Thymus (tissue), 11 donors: Measurements from ENCODE around the gene TAF6. TPM values are rescaled to one million over a fixed set of nuclear protein-coding genes. Genes with fewer than 3 reads are reported as not detected.
"Not testable (repeated sequence)": the region's sequence is repeated elsewhere in the genome, so short reads cannot be mapped to it uniquely, and the experiment has no call there.

Source experiments
- DNase-seq, 9 donors: peaks; one replicate each; pipeline ENCODE4 v3.0.0-alpha.2; 2013; ENCODE audit warnings: low spot score in 9 of 9, low read depth in 6 of 9, missing footprints in 1 of 9
- H3K27ac ChIP-seq, 2 donors: one replicate each; pipeline ENCODE4 v1.5.1; 2013; ENCODE audit warnings: control low read depth in 1 of 2, low read depth in 1 of 2, low read length in 1 of 2, mild to moderate bottlenecking in 1 of 2, moderate library complexity in 1 of 2
- H3K27me3 ChIP-seq, 2 donors: one replicate each; pipeline ENCODE4 v1.5.1; 2013; ENCODE audit warnings: low read length in 1 of 2; ENCODE audit not compliant: control insufficient read depth in 2 of 2, insufficient read depth in 1 of 2
- H3K36me3 ChIP-seq, 2 donors: one replicate each; pipeline ENCODE4 v1.5.1; 2013; ENCODE audit warnings: low read length in 1 of 2, mild to moderate bottlenecking in 1 of 2, moderate library complexity in 1 of 2; ENCODE audit not compliant: control insufficient read depth in 2 of 2, insufficient read depth in 2 of 2
- H3K4me1 ChIP-seq, 2 donors: one replicate each; pipeline ENCODE4 v1.5.1; 2013; ENCODE audit warnings: low read length in 2 of 2; ENCODE audit not compliant: control insufficient read depth in 2 of 2, insufficient read depth in 2 of 2
- H3K4me3 ChIP-seq, 2 donors: one replicate each; pipeline ENCODE4 v1.5.1; 2013; ENCODE audit warnings: low read length in 2 of 2, control low read depth in 1 of 2, mild to moderate bottlenecking in 1 of 2
- H3K9me3 ChIP-seq, 2 donors: one replicate each; pipeline ENCODE4 v1.5.1; 2013; ENCODE audit warnings: low read length in 1 of 2, mild to moderate bottlenecking in 1 of 2; ENCODE audit not compliant: control insufficient read depth in 2 of 2, insufficient read depth in 1 of 2
- WGBS: extraction: QIAGEN DNeasy Blood & Tissue Kit; methylation state at CpG from one replicate; pipeline ENCODE4 v1.1.7; 2013; 5-methylcytosine and 5-hydroxymethylcytosine counted together
- polyA plus RNA-seq: library from polyadenylated mRNA; stranded (reverse); fragments of 200-250 nt; gene quantifications from one replicate; pipeline ENCODE4 v1.2.3, GENCODE V29; 2013
- total RNA-seq: library from RNA; stranded (reverse); fragments of 120-200 nt; gene quantifications from one replicate; pipeline ENCODE4 v1.2.4, GENCODE V29; 2013
- donor health status: healthy.

Gene TAF6
- total and polyA plus RNA-seq, 2 donors: 10.2 to 25.7 TPM

DNA sequence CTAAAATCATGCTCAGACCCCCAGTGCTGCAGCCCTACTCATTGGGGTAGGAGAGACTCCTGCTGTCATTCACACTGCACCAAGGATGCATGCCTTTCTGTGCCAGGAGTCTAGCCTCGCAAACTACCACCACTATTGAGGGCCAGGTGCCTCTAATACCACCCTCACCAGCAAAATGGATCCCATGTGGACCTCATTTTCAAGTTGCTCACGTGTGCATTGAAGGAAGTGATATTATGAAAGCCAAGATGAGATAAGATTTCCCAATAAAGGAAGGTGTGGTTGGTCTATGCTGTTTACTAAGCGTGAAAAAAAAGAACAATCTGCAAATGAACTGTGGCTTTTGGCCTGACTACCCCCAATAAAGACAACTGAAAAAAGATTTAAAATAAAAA, 22.4 kb upstream of the TAF6 start:
- H3K4me1 ChIP-seq: peaks cover 4 to 15% of the 10 kb centered on the region in 2 donors
- H3K27me3 ChIP-seq: no peaks in the 10 kb centered on the region
- H3K36me3 ChIP-seq: no peaks in the 10 kb centered on the region
- no peak for DNase-seq
- H3K27ac ChIP-seq: no peak overlapping the region
- no peak overlapping the region for H3K4me3 ChIP-seq
- 65% methylated on average over 3 of the region's 3 CpGs for WGBS
- no peaks in the 10 kb centered on the region for H3K9me3 ChIP-seq

DNA sequence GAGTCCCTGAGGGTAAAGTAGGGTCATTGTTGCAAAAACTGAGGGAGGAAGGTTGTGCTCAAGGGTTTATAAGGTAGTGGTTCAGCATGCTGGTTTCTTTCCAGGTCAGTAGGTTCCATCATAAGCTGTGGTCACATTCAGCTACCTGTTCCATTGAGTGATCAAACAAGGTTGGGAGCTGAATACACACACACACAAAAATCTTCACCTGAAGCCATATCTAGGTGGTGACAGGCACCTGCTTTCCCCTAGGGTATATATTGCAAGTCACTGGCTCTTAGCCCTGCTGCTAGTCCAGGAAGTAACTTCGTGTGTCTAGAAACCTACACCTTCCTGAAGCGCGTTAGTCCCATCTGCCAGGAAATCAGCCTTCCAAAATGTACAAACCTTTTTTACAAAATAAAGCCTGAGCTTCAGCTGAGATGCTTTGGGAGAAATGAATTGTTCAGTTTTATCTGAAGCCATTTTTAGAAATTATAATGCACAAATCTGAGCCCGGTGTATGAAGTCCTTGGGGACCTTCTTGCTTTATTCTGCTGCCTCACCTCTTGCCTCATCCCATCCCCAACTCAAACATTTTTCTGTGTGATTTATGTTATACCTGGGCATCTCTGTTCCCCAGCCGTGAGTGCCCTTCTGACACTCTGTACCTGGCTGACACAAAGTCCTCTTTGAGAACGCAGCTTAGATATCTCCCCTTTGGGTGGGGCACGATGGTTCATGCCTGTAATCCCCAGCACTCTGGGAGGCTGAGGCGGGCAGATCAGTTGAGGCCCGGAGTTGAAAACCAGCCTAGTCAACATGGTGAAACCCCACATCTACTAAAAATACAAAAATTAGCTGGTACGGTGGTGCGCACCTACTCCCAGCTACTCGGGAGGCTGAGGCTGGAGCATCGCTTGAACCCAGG, 18.9 kb upstream of the TAF6 start:
- Histone ChIP-seq H3K4me1 (peaks cover 4 to 16% of the 10 kb centered on the region in 2 donors), H3K27ac (peak overlapping the region; percentile 46 to 72), H3K4me3 (no peak overlapping the region), H3K36me3 (no peaks in the 10 kb centered on the region), H3K9me3 (no peaks in the 10 kb centered on the region), H3K27me3 (no peaks in the 10 kb centered on the region)
- peak in 2 of 9 donors; percentile 33 to 64 for DNase-seq
- WGBS: 75% methylated on average over 13 of the region's 13 CpGs

DNA sequence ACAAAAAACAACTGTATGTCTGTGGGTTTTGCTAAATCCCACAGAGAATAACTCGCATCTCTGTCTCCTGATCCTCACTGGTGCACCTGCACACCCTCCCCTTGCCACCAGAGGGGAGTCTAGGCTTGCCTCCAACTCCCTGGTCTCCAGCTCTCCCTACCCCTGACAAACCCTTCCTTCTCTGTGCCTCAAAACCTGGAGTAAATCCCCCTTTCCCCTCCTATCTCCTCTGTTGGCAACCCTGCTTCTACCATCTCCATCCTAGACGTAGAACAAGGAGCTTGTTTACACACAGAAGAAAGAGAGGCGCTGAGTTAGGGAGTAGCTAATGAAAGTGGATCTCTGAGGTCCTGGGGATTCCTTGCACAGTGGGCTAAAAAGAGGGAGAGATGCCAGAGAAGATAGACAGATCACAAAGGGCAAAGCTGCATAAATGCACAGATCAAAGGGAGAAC, 13.6 kb upstream of the TAF6 start:
- Histone ChIP-seq H3K9me3 (no peaks in the 10 kb centered on the region), H3K27me3 (no peaks in the 10 kb centered on the region), H3K27ac (no peak overlapping the region), H3K36me3 (no peaks in the 10 kb centered on the region), H3K4me3 (no peak overlapping the region), H3K4me1 (peaks cover 8 to 36% of the 10 kb centered on the region in 2 donors)
- peak in 6 of 9 donors; percentile 65 to 88 (median 70) for DNase-seq
- 44% methylated on average over 3 of the region's 3 CpGs for WGBS

DNA sequence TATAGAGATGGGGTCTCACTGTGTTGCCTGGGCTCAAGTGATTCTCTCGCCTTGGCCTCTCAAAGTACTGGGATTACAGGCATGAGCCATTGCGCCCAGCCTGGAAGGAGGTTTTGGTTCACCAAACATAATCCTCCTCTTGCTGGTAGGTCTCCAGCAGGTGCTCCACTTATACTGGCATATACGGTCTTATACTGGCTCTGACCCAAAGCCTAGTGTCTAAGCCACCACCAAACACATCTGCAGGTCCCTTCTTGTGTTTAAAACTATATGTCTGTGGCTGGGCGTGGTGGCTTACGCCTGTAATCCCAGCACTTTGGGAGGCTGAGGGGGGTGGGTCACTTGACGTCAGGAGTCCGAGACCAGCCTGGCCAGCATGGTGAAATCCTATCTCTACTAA, 13.0 kb upstream of the TAF6 start:
- no peaks in the 10 kb centered on the region for H3K27me3 ChIP-seq
- H3K4me3 ChIP-seq: no peak overlapping the region
- 79% methylated on average over 7 of the region's 7 CpGs for whole genome bisulfite sequencing
- DNase-seq: no peak
- no peak overlapping the region for H3K27ac ChIP-seq
- peaks cover 8 to 35% of the 10 kb centered on the region in 2 donors for H3K4me1 ChIP-seq
- H3K36me3 ChIP-seq: no peaks in the 10 kb centered on the region
- H3K9me3 ChIP-seq: no peaks in the 10 kb centered on the region

DNA sequence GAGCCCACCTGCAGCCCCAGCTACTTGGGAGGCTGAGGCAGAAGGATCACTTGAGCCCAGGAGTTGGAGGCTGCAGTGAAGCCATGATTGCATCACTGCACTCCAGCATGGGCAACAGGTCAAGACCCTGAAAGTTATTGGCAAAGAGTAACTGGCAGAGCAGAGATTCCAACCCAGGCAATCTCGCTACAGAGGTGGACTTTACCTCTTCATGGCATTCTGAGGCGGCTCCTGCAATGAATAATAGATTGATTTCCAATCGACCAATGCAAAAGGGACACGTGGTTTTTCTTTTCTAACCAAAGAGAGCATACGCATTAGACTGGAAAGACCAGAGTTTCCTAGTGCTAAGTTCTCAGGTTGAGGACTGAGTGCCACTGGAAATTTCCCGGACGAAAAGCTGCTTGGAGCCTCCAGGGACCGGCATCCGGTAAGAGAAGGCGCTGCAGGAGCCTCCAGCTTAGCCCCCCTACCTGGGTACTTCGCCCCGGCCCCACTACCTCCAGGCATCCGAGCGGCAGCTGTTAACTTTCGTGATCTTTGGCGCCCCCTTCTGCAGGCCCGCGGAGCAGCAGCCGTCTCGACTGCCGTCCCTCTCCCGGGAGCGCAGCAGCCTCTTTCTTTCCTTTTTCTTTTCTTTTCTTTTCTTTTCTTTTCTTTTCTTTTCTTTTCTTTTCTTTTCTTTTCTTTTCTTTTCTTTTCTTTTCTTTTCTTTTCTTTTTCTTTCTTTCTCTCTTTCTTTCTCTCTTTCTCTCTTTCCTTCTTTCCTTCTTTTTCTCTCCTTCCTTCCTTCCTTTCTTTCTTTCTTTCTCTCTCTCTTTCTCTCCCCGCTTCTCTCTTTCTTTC, 11.7 kb upstream of the TAF6 start:
- Histone ChIP-seq H3K4me1 (peaks cover 8 to 40% of the 10 kb centered on the region in 2 donors), H3K4me3 (no peak overlapping the region), H3K9me3 (no peaks in the 10 kb centered on the region), H3K36me3 (no peaks in the 10 kb centered on the region), H3K27ac (peak overlapping the region in 1 of 2 donors; percentile 18), H3K27me3 (no peaks in the 10 kb centered on the region)
- peak in 8 of 9 donors; percentile 58 to 88 (median 80) for DNase-seq
- WGBS: 16% methylated on average over 24 of the region's 24 CpGs

DNA sequence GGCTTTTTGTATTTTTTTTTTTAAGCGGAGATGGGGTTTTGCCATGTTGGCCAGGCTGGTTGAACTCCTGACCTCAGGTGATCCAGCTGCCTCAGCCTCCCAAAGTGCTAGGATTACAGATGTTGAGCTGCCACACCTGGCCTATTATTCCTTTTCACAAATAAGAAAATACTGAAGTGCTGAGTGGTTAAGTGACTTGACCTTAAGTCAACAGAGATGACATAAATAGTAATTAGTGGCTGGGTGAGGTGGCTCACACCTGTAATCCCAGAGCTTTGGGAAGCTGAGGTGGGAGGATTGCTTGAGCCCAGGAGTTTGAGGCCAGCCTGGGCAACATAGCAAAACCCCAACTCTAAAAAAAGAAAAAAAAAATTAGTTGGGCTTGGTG, 11.1 kb upstream of the TAF6 start:
- not testable (repeated sequence) for H3K4me3 ChIP-seq, H3K27ac ChIP-seq, H3K36me3 ChIP-seq, H3K9me3 ChIP-seq, DNase-seq, H3K27me3 ChIP-seq
- peaks cover 11 to 47% of the 10 kb centered on the region in 2 donors for H3K4me1 ChIP-seq
- WGBS: 96% methylated on average over 1 of the region's 1 CpG

DNA sequence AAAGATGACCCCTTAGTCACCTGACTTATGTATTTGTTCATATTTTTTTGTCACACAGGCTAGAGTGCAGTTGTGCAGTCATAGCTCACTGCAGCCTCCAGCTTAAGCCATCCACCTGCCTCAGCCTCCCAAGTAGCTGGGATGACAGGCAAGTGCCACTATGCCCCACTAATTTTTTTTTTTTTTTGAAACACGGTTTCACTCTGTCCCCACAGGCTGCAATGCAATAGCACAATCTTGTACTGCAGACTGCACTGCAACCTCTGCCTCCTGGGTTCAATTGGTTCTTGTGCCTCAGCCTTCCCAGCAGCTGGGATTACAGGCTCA, 9.4 kb upstream of the TAF6 start:
- Histone ChIP-seq H3K27me3 (no peaks in the 10 kb centered on the region), H3K4me3 (no peak overlapping the region), H3K9me3 (no peaks in the 10 kb centered on the region), H3K36me3 (peaks cover 5 to 7% of the 10 kb centered on the region in 2 donors), H3K27ac (peak overlapping the region in 1 of 2 donors; percentile 95), H3K4me1 (peaks cover 11 to 54% of the 10 kb centered on the region in 2 donors)
- DNase-seq: no peak
- 83% methylated on average over 1 of the region's 1 CpG for WGBS

DNA sequence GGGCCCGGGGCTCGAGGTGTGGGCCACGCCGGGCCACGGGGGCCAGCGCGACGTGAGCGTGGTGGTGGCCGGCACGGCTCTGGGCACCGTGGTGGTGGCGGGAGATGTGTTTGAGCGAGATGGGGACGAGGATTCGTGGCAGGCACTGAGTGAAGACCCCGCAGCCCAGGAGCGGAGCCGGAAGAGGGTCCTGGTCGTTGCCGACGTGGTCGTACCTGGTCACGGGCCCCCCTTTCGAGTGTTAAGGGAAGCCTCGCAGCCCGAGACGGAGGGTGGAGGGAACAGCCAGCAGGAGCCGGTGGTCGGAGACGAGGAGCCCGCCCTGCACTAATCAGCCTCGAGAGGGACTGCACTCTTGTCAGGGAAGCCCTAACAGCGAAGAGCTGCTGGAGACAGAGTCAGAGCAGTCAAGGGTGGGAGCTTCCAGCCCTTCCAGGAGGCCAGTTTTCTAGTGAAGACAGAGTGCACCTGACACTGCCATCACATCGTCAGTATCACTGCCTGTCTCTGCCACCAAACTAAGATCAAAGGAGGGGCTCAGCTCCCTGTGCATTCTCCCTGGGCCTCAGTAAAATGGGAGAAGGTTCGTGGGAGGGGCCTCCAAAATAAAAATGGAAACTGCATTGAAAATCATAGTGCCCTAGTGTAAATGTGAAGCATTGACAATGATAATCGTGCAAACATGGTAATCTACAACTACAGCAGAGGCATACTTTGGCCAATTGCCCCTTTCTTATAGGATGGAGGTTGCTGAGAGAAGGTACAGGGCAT, 8.9 kb upstream of the TAF6 start:
- 4% methylated on average over 37 of the region's 37 CpGs for WGBS
- peak in 6 of 9 donors; percentile 33 to 73 (median 40) for DNase-seq
- Histone ChIP-seq H3K27ac (peak overlapping the region; percentile 95 to 100), H3K9me3 (no peaks in the 10 kb centered on the region), H3K27me3 (no peaks in the 10 kb centered on the region), H3K4me3 (peak overlapping the region; percentile 71 to 92), H3K4me1 (peaks cover 11 to 53% of the 10 kb centered on the region in 2 donors), H3K36me3 (peaks cover 5 to 7% of the 10 kb centered on the region in 2 donors)
